IMR-90 (cell line): ENCODE measurements around the gene TIMM9.
"Not testable (repeated sequence)": the region's sequence is repeated elsewhere in the genome, so short reads cannot be mapped to it uniquely, and the experiment has no call there.

Experiments
- BHLHE40 ChIP-seq: fragments of 150-350 bp; IDR thresholded peaks from 2 replicates; pipeline ENCODE4 v1.6.1; 2016; ENCODE audit warnings: mild to moderate bottlenecking, low read depth, low read length
- CEBPB ChIP-seq: IDR thresholded peaks from 2 replicates; pipeline ENCODE4 v1.6.1; 2012; ENCODE audit warnings: low read depth, low read length, improper control_type of control experiment
- MAZ ChIP-seq: IDR thresholded peaks from 2 replicates; pipeline ENCODE4 v1.6.1; 2012; ENCODE audit warnings: low read depth, mild to moderate bottlenecking, low read length, improper control_type of control experiment, moderate library complexity, borderline replicate concordance
- MXI1 ChIP-seq: IDR thresholded peaks from 2 replicates; pipeline ENCODE4 v1.6.1; 2012; ENCODE audit warnings: low read depth, mild to moderate bottlenecking, low read length, moderate library complexity, borderline replicate concordance
- NFE2L2 ChIP-seq: fragments of 150-350 bp; IDR thresholded peaks from 2 replicates; pipeline ENCODE4 v1.6.1; 2016; ENCODE audit warnings: low read depth, mild to moderate bottlenecking, low read length
- POLR2A ChIP-seq: IDR thresholded peaks from 2 replicates; pipeline ENCODE4 v1.6.1; 2012; ENCODE audit warnings: mild to moderate bottlenecking, low read depth, low read length
- RAD21 ChIP-seq: IDR thresholded peaks from 2 replicates; pipeline ENCODE4 v1.6.1; 2012; ENCODE audit warnings: low read length, improper control_type of control experiment
- RCOR1 ChIP-seq: IDR thresholded peaks from 2 replicates; pipeline ENCODE4 v1.6.1; 2012; ENCODE audit warnings: mild to moderate bottlenecking, low read length, improper control_type of control experiment; ENCODE audit not compliant: insufficient replicate concordance
- RFX5 ChIP-seq: IDR thresholded peaks from 2 replicates; pipeline ENCODE4 v1.8.0; 2012; ENCODE audit warnings: low read depth, mild to moderate bottlenecking, low read length, moderate library complexity
- SMC3 ChIP-seq: fragments of 150-350 bp; IDR thresholded peaks from 2 replicates; pipeline ENCODE4 v1.6.1; 2016; ENCODE audit warnings: low read depth, mild to moderate bottlenecking, antibody characterized with exemption, low read length, moderate library complexity
- TF ChIP-seq, protein P1 (sequence below): conservative IDR thresholded peaks from 2 replicates; pipeline ENCODE4 v1.5.1; 2012; ENCODE audit warnings: mild to moderate bottlenecking, low read depth, low read length, improper control_type of control experiment
- TF ChIP-seq, protein P2 (sequence below): fragments of 150-350 bp; IDR thresholded peaks from 2 replicates; pipeline ENCODE4 v1.6.1; 2016; ENCODE audit warnings: low read depth, mild to moderate bottlenecking, low read length, moderate library complexity, borderline replicate concordance
- TF ChIP-seq, protein P3 (sequence below): fragments of 150-350 bp; IDR thresholded peaks from 2 replicates; pipeline ENCODE4 v1.6.1; 2017; ENCODE audit warnings: mild to moderate bottlenecking, antibody characterized with exemption, low read length, low read depth

DNA sequence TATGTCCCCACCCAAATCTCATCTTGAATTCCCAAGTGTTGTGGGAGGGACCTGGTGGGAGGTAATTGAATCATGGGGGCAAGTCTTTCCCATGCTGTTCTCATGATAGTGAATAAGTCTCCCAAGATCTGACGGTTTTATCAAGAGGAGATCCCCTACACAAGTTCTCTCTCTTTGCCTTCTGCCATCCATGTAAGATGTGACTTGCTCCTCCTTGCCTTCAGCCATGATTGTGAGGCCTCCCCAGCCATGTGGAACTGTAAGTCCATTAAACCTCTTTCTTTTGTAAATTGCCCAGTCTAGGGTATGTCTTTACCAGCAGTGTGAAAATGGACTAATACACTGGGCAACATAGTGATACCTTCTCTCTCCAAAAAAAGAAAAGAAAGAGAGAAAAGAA is 10.4 kb downstream of the TIMM9 start:
- not testable (repeated sequence) for TF ChIP-seq RAD21, POLR2A, MXI1, RCOR1, BHLHE40, CEBPB, RFX5, SMC3, MAZ, NFE2L2
- TF ChIP-seq, protein P1, sequence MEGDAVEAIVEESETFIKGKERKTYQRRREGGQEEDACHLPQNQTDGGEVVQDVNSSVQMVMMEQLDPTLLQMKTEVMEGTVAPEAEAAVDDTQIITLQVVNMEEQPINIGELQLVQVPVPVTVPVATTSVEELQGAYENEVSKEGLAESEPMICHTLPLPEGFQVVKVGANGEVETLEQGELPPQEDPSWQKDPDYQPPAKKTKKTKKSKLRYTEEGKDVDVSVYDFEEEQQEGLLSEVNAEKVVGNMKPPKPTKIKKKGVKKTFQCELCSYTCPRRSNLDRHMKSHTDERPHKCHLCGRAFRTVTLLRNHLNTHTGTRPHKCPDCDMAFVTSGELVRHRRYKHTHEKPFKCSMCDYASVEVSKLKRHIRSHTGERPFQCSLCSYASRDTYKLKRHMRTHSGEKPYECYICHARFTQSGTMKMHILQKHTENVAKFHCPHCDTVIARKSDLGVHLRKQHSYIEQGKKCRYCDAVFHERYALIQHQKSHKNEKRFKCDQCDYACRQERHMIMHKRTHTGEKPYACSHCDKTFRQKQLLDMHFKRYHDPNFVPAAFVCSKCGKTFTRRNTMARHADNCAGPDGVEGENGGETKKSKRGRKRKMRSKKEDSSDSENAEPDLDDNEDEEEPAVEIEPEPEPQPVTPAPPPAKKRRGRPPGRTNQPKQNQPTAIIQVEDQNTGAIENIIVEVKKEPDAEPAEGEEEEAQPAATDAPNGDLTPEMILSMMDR: not testable (repeated sequence)
- TF ChIP-seq, protein P2, sequence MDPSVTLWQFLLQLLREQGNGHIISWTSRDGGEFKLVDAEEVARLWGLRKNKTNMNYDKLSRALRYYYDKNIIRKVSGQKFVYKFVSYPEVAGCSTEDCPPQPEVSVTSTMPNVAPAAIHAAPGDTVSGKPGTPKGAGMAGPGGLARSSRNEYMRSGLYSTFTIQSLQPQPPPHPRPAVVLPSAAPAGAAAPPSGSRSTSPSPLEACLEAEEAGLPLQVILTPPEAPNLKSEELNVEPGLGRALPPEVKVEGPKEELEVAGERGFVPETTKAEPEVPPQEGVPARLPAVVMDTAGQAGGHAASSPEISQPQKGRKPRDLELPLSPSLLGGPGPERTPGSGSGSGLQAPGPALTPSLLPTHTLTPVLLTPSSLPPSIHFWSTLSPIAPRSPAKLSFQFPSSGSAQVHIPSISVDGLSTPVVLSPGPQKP: not testable (repeated sequence)
- TF ChIP-seq, protein P3, sequence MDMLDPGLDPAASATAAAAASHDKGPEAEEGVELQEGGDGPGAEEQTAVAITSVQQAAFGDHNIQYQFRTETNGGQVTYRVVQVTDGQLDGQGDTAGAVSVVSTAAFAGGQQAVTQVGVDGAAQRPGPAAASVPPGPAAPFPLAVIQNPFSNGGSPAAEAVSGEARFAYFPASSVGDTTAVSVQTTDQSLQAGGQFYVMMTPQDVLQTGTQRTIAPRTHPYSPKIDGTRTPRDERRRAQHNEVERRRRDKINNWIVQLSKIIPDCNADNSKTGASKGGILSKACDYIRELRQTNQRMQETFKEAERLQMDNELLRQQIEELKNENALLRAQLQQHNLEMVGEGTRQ: not testable (repeated sequence)
